Neural cell (in vitro differentiated cells): ENCODE measurements around the gene JPT1. TPM values are rescaled to one million over a fixed set of nuclear protein-coding genes. Genes with fewer than 3 reads are reported as not detected.

Experiments
- H2AFZ ChIP-seq: fragments of 200-600, 300-800 bp; sonication (generic), shearing (Covaris generic); 2 replicates; pipeline ENCODE4 v1.6.0; 2014; ENCODE audit warnings: low read depth, mild to moderate bottlenecking, antibody characterized with exemption, low read length, moderate library complexity
- H3F3A ChIP-seq: fragments of 200-600 bp; shearing (Covaris generic); 2 replicates; pipeline ENCODE4 v1.6.1; 2016; ENCODE audit warnings: mild to moderate bottlenecking, moderate library complexity, mixed read lengths, antibody characterized with exemption, low read length; ENCODE audit not compliant: insufficient read depth, poor library complexity, severe bottlenecking
- H3K27ac ChIP-seq: fragments of 200-600, 300-800 bp; sonication (generic), shearing (Covaris generic); 2 replicates; pipeline ENCODE4 v1.5.1; 2014; ENCODE audit warnings: mild to moderate bottlenecking, low read length, moderate library complexity
- H3K27me3 ChIP-seq: fragments of 300-800, 200-600 bp; sonication (generic), shearing (Covaris generic); 2 replicates; pipeline ENCODE4 v1.6.0; 2014; ENCODE audit warnings: mild to moderate bottlenecking, low read depth, low read length, moderate library complexity; ENCODE audit not compliant: insufficient read depth
- H3K36me3 ChIP-seq: fragments of 300-800, 200-600 bp; sonication (generic), shearing (Covaris generic); 2 replicates; pipeline ENCODE4 v1.5.1; 2014; ENCODE audit warnings: mild to moderate bottlenecking, antibody characterized with exemption, low read length, moderate library complexity; ENCODE audit not compliant: insufficient read depth
- H3K4me2 ChIP-seq: fragments of 300-800, 200-600 bp; sonication (generic), shearing (Covaris generic); 2 replicates; pipeline ENCODE4 v1.6.0; 2014; ENCODE audit warnings: mild to moderate bottlenecking, low read length
- H3K4me3 ChIP-seq: fragments of 300-800, 200-600 bp; sonication (generic), shearing (Covaris generic); 2 replicates; pipeline ENCODE4 v1.5.1; 2014; ENCODE audit warnings: mild to moderate bottlenecking, low read length, moderate library complexity
- H3K79me2 ChIP-seq: fragments of 200-600 bp; shearing (Covaris generic); replicated peaks from 2 replicates; pipeline ENCODE4 v1.6.0; 2014; ENCODE audit warnings: mild to moderate bottlenecking, low read length, moderate library complexity; ENCODE audit not compliant: insufficient read depth
- H3K9ac ChIP-seq: fragments of 300-800, 200-600 bp; sonication (generic), shearing (Covaris generic); 2 replicates; pipeline ENCODE4 v1.6.1; 2016; ENCODE audit warnings: mild to moderate bottlenecking, low read length, mixed read lengths
- H3K9me2 ChIP-seq: fragments of 200-600 bp; shearing (Covaris generic); 2 replicates; pipeline ENCODE4 v1.6.1; 2016; ENCODE audit warnings: mild to moderate bottlenecking, low read length, mixed read lengths; ENCODE audit not compliant: insufficient read depth
- H3K9me3 ChIP-seq: fragments of 200-600, 300-800 bp; sonication (generic), shearing (Covaris generic); 2 replicates; pipeline ENCODE4 v1.6.1; 2016; ENCODE audit warnings: mild to moderate bottlenecking, mixed run types, low read length, moderate library complexity, mixed read lengths
- H4K20me1 ChIP-seq: fragments of 200-600 bp; shearing (Covaris generic); 2 replicates; pipeline ENCODE4 v1.6.1; 2016; ENCODE audit warnings: mild to moderate bottlenecking, mixed run types; ENCODE audit not compliant: insufficient read depth
- EP300 ChIP-seq: fragments of 450-650 bp; conservative IDR thresholded peaks from 2 replicates; pipeline ENCODE4 v1.6.1; 2014; ENCODE audit warnings: antibody characterized with exemption, mild to moderate bottlenecking, moderate library complexity; ENCODE audit not compliant: poor library complexity, severe bottlenecking
- EZH2 ChIP-seq: fragments of 200-600, 300-800 bp; shearing (Covaris generic), sonication (generic); IDR thresholded peaks from 2 replicates; pipeline ENCODE4 v1.6.1; 2014; ENCODE audit warnings: antibody characterized with exemption, low read length, borderline replicate concordance, mild to moderate bottlenecking; ENCODE audit not compliant: insufficient read depth, poor library complexity, severe bottlenecking
- MXI1 ChIP-seq: fragments of 450-650 bp; conservative IDR thresholded peaks from 2 replicates; pipeline ENCODE4 v1.6.1; 2014; ENCODE audit warnings: antibody characterized with exemption, mild to moderate bottlenecking; ENCODE audit not compliant: poor library complexity, severe bottlenecking
- POLR2AphosphoS5 ChIP-seq: IDR thresholded peaks from 2 replicates; pipeline ENCODE4 v1.6.1; 2012
- RAD21 ChIP-seq: fragments of 450-650 bp; conservative IDR thresholded peaks from 2 replicates; pipeline ENCODE4 v1.6.1; 2014; ENCODE audit warnings: antibody characterized with exemption, mild to moderate bottlenecking, moderate library complexity
- SMC3 ChIP-seq: fragments of 450-650 bp; conservative IDR thresholded peaks from 2 replicates; pipeline ENCODE4 v1.6.1; 2014; ENCODE audit warnings: antibody characterized with exemption, mild to moderate bottlenecking, moderate library complexity; ENCODE audit not compliant: poor library complexity
- TAF1 ChIP-seq: IDR thresholded peaks from 2 replicates; pipeline ENCODE4 v1.6.1; 2012; ENCODE audit warnings: low read depth
- polyA plus RNA-seq: library from polyadenylated mRNA; depleted of rRNA; stranded (reverse); fragments of >200 nt; gene quantifications from 2 replicates; pipeline ENCODE4 v1.2.3, GENCODE V29; 2014
- TF ChIP-seq, protein P1 (sequence below): fragments of 450-650 bp; IDR thresholded peaks from 2 replicates; pipeline ENCODE4 v1.5.1; 2014; ENCODE audit warnings: antibody characterized with exemption, mild to moderate bottlenecking, moderate library complexity; ENCODE audit not compliant: poor library complexity, severe bottlenecking
- TF ChIP-seq, protein P2 (sequence below): IDR thresholded peaks from 2 replicates; pipeline ENCODE4 v1.6.1; 2012; ENCODE audit warnings: borderline replicate concordance

JPT1 gene
- polyA plus RNA-seq, 1 donor from 2014 or later: 1,721 TPM

DNA sequence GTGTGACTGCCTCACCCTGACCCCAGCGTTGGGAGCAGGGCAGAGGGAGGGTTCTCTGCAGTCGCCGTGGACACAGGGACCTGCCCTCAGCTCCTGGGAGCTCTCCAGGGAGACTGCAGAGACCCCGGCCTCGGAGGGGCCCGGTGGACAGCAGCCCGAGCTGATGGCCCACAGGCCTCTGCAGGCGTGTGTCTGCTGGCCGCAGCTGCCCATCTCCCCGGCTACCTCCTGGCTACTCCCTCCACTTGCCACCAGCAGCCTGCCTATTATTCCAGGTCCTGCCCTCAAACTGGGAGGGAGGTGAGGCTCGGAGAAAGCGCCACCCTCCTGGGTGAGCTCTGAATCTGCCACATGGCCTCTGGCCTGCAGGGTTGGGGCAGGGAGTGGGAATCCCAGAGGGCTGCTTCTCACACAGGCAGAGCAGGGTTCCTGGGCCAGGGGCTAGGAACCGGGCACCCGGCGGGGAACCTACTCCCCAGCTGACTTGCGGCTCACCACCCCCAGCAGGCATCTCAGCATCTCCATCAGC, 59.4 kb downstream of the JPT1 start:
- Histone ChIP-seq H3K36me3 (no peaks in the 10 kb centered on the region), H3K4me3 (no peak overlapping the region), H3K27ac (no peak overlapping the region), H3K9ac (no peak overlapping the region), H2AFZ (no peak overlapping the region), H3F3A (no peaks in the 10 kb centered on the region), H3K9me3 (no peaks in the 10 kb centered on the region), H4K20me1 (no peaks in the 10 kb centered on the region), H3K9me2 (no peaks in the 10 kb centered on the region), H3K27me3 (no peaks in the 10 kb centered on the region), H3K79me2 (no peaks in the 10 kb centered on the region), H3K4me2 (no peak overlapping the region)
- no peak for TF ChIP-seq POLR2AphosphoS5
- TF ChIP-seq, protein P1, sequence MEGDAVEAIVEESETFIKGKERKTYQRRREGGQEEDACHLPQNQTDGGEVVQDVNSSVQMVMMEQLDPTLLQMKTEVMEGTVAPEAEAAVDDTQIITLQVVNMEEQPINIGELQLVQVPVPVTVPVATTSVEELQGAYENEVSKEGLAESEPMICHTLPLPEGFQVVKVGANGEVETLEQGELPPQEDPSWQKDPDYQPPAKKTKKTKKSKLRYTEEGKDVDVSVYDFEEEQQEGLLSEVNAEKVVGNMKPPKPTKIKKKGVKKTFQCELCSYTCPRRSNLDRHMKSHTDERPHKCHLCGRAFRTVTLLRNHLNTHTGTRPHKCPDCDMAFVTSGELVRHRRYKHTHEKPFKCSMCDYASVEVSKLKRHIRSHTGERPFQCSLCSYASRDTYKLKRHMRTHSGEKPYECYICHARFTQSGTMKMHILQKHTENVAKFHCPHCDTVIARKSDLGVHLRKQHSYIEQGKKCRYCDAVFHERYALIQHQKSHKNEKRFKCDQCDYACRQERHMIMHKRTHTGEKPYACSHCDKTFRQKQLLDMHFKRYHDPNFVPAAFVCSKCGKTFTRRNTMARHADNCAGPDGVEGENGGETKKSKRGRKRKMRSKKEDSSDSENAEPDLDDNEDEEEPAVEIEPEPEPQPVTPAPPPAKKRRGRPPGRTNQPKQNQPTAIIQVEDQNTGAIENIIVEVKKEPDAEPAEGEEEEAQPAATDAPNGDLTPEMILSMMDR: no peak
- no peak for TF ChIP-seq MXI1
- no peak for TF ChIP-seq EZH2
- no peak for TF ChIP-seq SMC3
- TF ChIP-seq EP300: no peak
- no peak for TF ChIP-seq TAF1
- TF ChIP-seq, protein P2, sequence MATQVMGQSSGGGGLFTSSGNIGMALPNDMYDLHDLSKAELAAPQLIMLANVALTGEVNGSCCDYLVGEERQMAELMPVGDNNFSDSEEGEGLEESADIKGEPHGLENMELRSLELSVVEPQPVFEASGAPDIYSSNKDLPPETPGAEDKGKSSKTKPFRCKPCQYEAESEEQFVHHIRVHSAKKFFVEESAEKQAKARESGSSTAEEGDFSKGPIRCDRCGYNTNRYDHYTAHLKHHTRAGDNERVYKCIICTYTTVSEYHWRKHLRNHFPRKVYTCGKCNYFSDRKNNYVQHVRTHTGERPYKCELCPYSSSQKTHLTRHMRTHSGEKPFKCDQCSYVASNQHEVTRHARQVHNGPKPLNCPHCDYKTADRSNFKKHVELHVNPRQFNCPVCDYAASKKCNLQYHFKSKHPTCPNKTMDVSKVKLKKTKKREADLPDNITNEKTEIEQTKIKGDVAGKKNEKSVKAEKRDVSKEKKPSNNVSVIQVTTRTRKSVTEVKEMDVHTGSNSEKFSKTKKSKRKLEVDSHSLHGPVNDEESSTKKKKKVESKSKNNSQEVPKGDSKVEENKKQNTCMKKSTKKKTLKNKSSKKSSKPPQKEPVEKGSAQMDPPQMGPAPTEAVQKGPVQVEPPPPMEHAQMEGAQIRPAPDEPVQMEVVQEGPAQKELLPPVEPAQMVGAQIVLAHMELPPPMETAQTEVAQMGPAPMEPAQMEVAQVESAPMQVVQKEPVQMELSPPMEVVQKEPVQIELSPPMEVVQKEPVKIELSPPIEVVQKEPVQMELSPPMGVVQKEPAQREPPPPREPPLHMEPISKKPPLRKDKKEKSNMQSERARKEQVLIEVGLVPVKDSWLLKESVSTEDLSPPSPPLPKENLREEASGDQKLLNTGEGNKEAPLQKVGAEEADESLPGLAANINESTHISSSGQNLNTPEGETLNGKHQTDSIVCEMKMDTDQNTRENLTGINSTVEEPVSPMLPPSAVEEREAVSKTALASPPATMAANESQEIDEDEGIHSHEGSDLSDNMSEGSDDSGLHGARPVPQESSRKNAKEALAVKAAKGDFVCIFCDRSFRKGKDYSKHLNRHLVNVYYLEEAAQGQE: no peak
- TF ChIP-seq RAD21: no peak

DNA sequence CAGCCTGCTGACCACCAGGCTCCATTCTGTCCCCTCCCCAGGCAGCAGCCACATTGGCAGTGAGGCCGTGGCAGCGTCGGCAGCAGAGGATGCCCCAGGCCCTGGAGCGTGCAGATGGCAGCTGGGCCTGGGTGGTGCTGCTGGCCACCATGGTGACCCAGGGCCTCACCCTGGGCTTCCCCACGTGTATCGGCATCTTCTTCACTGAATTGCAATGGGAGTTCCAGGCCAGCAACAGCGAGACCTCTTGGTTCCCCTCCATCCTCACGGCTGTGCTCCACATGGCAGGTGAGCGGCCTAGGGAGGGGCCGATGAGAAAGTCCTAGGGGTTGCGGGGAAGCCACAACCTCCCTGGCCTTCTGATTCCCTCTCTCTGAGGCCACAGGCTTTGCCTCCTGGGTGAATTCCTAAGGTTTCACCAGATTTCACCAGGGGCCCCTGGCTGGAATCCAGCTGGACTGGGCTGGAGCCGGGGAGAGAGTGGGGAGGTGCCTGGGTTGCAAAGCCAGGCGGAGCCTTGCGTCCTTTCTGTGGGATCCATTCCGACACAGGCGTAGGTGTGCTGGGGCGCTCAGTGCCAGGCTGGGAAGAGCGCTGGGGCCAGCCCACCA, 60.7 kb downstream of the JPT1 start:
- H3F3A ChIP-seq: no peaks in the 10 kb centered on the region
- H3K4me2 ChIP-seq: no peak overlapping the region
- H3K27me3 ChIP-seq: peaks cover under 1% of the 10 kb centered on the region
- H3K4me3 ChIP-seq: no peak overlapping the region
- no peaks in the 10 kb centered on the region for H3K9me2 ChIP-seq
- H3K36me3 ChIP-seq: no peaks in the 10 kb centered on the region
- H3K27ac ChIP-seq: no peak overlapping the region
- no peak overlapping the region for H2AFZ ChIP-seq
- TF ChIP-seq, protein P1: no peak
- TF ChIP-seq RAD21: no peak
- TF ChIP-seq EP300: no peak
- no peak for TF ChIP-seq SMC3
- no peak for TF ChIP-seq TAF1
- TF ChIP-seq, protein P2: no peak
- no peak for TF ChIP-seq MXI1
- no peak for TF ChIP-seq EZH2
- TF ChIP-seq POLR2AphosphoS5: no peak
- H3K9me3 ChIP-seq: no peaks in the 10 kb centered on the region
- no peaks in the 10 kb centered on the region for H3K79me2 ChIP-seq
- no peaks in the 10 kb centered on the region for H4K20me1 ChIP-seq
- no peak overlapping the region for H3K9ac ChIP-seq
